CD4-positive, alpha-beta T cell treated with Interferon gamma for 1 hour (primary cell): Measurements from ENCODE around the gene PSMA5.

Source experiments
- DNase-seq: peaks from one replicate; pipeline ENCODE4 v3.0.0-alpha.2; 2020

The PSMA5 gene

DNA sequence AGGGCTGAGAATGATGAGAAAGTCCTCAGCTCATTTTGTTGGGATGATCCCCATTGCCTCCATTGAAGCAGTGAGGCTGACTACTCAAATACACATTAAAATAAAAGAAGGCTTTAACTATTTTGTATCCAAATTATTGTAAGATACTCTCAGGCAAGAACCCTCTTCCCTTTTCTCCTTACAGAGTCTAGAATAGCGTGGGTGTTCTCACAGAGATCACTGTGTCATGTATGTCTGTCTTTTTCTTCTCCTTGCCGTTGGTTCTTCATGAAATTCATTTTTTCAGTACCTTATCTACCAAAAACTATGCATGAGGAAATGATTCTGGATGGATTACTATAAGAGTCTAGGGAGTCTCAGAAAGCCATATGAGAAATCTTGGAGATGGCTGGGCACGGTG, 58.6 kb downstream of the PSMA5 start:
- DNase-seq, result no peak

DNA sequence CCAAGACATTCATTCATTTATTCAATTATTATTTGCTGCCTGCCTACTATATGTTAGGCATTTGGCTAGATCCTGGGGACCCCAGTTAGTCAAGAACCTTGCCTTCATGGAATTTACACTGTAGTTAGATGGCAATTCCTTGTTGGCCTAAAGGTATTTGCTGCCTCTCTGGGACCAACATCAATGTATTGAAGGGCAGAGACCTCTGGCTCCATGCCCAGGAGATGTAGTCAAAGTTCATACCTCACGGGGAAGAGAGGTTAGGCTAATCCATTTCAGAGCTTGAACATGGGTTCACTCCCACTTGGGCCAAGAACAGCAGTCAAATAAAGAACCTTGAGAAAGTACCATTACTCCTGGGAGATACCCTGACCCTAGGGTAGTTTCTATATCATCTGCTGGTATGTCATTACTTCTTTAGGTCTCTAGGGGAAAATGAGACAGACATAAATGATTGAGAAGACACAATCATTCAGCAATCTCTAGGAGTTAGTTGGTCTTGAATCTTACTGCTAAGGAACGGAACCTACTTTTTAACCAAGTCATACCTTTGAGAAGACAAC, 60.5 kb downstream of the PSMA5 start:
- no peak for DNase-seq

DNA sequence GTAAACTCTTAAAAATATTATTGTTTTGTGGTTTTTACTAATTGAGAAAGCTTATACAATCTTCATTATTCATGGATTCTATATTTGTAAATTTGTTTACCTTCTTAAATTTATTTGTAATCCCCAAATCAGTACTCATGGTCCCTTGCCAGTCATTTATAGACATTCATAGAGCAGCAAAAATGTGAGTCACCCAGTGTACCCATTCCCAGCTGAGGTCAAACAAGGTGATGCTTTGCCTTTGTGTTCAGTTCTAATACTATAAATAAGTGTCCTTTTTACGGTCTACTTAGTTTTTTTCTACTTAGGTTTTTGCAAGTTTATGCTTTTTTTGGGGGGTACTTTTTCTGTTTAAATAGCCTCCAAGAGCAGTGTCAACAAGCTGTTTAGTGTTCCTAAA, 64.6 kb downstream of the PSMA5 start:
- DNase-seq, result no peak

DNA sequence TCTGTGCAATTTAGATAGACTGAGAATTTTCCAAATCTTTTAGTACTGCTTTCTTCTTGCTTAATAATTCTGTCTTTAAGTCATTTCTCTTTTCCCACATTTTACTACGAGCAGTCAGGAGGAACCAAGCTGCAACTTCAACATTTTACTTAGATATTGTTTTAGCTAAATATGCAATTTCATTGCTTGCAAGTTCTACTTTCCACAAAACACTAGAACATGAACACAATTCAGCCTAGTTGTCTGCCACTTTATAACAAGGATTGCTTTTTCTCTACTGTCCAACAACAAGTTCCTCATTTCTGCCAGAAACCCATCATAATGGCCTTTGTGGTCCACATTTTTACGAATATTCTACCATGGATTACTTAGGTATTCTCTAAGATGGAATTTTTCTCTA, 65.2 kb downstream of the PSMA5 start:
- DNase-seq, result no peak

DNA sequence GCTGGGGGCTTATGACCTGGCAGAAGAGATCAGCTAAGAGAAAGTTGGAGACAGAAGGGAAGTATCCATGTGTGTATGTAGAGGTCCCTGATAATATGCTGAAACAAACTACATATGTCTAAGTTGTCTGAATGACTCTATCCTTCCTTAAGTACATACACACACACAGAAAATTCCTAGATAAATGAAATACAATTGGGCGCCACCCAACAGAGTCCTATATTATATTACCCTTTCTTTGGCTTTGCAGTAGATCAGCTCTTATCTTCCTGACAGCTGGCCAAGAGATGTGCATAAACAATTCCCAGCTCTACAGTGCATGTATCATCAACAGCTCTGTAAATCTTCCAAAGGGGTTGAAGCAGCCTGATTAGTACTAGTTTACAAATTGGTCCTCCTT, 68.6 kb downstream of the PSMA5 start:
- no peak for DNase-seq

DNA sequence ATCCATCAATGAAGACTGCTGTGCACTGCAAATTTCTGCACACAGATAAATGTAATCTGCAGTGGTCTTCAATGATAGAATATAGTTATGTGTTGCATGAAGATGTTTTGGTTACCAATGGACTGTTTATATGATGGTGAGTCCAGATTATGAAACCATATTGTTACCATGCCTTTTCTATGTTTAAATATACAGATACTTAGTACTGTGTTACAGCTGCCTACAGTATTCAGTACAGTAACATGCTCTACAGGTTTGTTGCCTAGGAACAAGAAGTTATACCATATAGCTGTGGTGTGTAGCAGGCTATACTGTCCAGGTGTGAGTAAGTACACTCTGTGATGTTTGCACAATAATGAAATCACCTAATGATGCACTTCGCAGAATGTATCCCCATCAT, 69.3 kb downstream of the PSMA5 start:
- DNase-seq, result no peak

DNA sequence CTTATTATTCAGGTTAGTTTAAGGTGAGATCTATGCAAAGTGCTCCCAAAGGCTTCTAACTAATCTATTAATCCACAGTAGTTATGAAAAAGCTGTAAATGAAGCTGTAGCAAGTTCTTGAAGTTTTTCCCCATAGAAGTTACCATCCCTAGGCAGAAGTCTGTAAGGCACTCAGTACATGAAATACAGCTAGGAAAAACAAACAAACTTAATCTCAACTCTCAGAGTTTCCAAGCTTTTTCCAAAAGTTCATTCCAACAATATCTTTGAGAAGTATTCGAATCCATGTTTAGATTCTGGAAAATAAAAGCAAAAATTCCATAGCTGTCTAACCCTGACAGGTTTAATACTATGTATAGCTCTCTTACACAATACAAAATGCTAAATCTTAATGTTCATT, 69.7 kb downstream of the PSMA5 start:
- no peak for DNase-seq

DNA sequence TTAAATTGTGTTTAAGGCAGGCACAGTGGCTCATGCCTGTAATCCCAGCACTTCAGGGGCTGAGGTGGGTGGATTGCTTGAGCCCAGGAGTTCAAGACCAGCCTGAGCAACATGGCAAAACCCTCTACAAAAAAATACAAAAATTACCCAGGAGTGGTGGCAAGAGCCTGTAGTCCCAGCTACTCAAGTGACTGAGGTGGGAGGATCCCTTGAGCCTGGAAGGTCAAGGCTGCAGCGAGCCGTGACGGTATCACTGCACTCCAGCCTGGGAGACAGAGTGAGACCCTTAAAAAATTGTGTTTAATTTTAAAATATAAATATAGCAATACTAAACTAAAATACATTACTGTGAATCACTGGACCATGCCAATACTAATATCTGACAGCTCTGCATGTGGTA, 71.3 kb downstream of the PSMA5 start:
- DNase-seq, result no peak

- no peak for DNase-seq
Observed at GRCh38 chr1:109351457-109351856, 74.8 kb downstream of the PSMA5 start.

- DNase-seq, result no peak
Observed at GRCh38 chr1:109350655-109351054, 75.6 kb downstream of the PSMA5 start.

DNA sequence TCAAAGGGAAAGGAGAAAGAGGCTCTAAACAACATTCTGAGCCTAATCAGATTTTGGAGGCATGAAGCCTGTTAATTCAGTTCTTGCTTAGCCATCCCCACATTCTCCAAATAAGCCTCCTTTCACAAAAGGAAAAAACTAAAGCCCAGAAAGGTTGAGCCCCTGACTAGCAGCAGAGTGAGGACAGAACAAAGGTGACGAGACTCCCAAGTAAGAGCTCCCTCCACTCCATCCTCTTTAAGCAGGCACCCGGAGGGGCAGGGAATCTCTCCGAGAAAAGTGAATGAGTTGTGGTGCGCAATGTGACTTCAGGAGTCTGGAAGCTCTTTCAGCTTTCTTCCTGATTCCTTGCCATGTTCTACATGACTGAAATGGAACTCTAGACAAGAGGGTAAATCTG, 76.1 kb downstream of the PSMA5 start:
- DNase-seq, result no peak
